H1 (cell line): ENCODE measurements around the gene EGFR. TPM values are rescaled to one million over a fixed set of nuclear protein-coding genes. Genes with fewer than 3 reads are reported as not detected.

Experiments
- CTCF ChIA-PET: fragments of 300-600 bp; sonication (Branson Sonifier 250); formaldehyde crosslinking; loops from one replicate; lab custom pipeline; 2021; ENCODE audit not compliant: partially characterized antibody; lab: Charles Lee
- POLR2A ChIA-PET: fragments of 300-600 bp; sonication (Branson Sonifier 250); formaldehyde crosslinking; loops from one replicate; lab custom pipeline; 2021; ENCODE audit warnings: inconsistent platforms; ENCODE audit not compliant: partially characterized antibody; lab: Charles Lee
- DNase-seq, 2 experiments: peaks; one replicate each; pipeline versions ENCODE4 v3.0.0 to v3.0.0-alpha.2; 2010 to 2022; ENCODE audit warnings: low spot score in 2 of 2, low read depth in 1 of 2, mixed read lengths in 1 of 2
- FAIRE-seq: peaks from 2 replicates; lab custom pipeline; 2011; peaks lifted over from hg19 to GRCh38; lab: Jason Lieb, UNC
- H2AFZ ChIP-seq: 2 replicates; pipeline ENCODE4 v1.8.1; 2012; ENCODE audit warnings: low read length, inconsistent platforms
- H2AK5ac ChIP-seq: 2 replicates; pipeline ENCODE4 v1.6.1; 2013; ENCODE audit warnings: low read depth, low read length
- H2BK120ac ChIP-seq: replicated peaks from 2 replicates; pipeline ENCODE3; 2013; ENCODE audit warnings: low read depth, low read length, inconsistent platforms
- H2BK12ac ChIP-seq: 2 replicates; pipeline ENCODE4 v1.6.1; 2013; ENCODE audit warnings: low read depth, low read length
- H2BK15ac ChIP-seq: 2 replicates; pipeline ENCODE4 v1.6.1; 2013; ENCODE audit warnings: low read length
- H2BK20ac ChIP-seq: 2 replicates; pipeline ENCODE4 v1.6.1; 2013; ENCODE audit warnings: low read length
- H2BK5ac ChIP-seq: 2 replicates; pipeline ENCODE4 v1.6.1; 2013; ENCODE audit warnings: low read depth, low read length
- H3K14ac ChIP-seq: 2 replicates; pipeline ENCODE4 v1.6.1; 2013; ENCODE audit warnings: inconsistent platforms; ENCODE audit not compliant: insufficient read length
- H3K18ac ChIP-seq: 2 replicates; pipeline ENCODE4 v1.6.1; 2013; ENCODE audit warnings: low read length; ENCODE audit errors: extremely low read depth
- H3K23ac ChIP-seq: 2 replicates; pipeline ENCODE4 v1.6.1; 2013; ENCODE audit warnings: inconsistent platforms; ENCODE audit not compliant: insufficient read length
- H3K23me2 ChIP-seq: 2 replicates; pipeline ENCODE4 v1.6.1; 2013; ENCODE audit warnings: low read depth, low read length
- H3K27ac ChIP-seq: 2 replicates; pipeline ENCODE4 v1.6.1; 2011; ENCODE audit warnings: low read depth, low read length, inconsistent platforms
- H3K27me3 ChIP-seq, 4 experiments: replicated peaks in 1 of 4; 1 replicate in 1 of 4; 2 replicates in 3 of 4; pipeline versions ENCODE4 v1.6.1 to v1.8.1; 2011 to 2013; ENCODE audit warnings: low read length in 3 of 4, mild to moderate bottlenecking in 3 of 4, inconsistent platforms in 2 of 4, mixed read lengths in 2 of 4, moderate library complexity in 1 of 4; ENCODE audit not compliant: control insufficient read depth in 3 of 4, insufficient read depth in 3 of 4; ENCODE audit errors: extremely low read depth in 1 of 4
- H3K36me3 ChIP-seq, 4 experiments: 2 replicates each; pipeline versions ENCODE4 v1.6.1 to v1.8.1; 2011 to 2013; ENCODE audit warnings: mild to moderate bottlenecking in 4 of 4, low read length in 3 of 4, moderate library complexity in 2 of 4, control low read depth in 1 of 4, inconsistent platforms in 1 of 4; ENCODE audit not compliant: insufficient read depth in 4 of 4, control insufficient read depth in 2 of 4
- H3K4ac ChIP-seq: replicated peaks from 2 replicates; pipeline ENCODE3; 2013; ENCODE audit warnings: low read length, low read depth, mixed read lengths, inconsistent platforms; ENCODE audit not compliant: insufficient read length
- H3K4me1 ChIP-seq, 4 experiments: replicated peaks in 1 of 4; 1 replicate in 1 of 4; 2 replicates in 3 of 4; pipeline versions ENCODE4 v1.6.1 to v1.8.1; 2011 to 2013; ENCODE audit warnings: low read length in 3 of 4, inconsistent platforms in 2 of 4, mixed read lengths in 1 of 4; ENCODE audit not compliant: insufficient read depth in 4 of 4, control insufficient read depth in 3 of 4
- H3K4me2 ChIP-seq, 2 experiments: 2 replicates each; pipeline versions ENCODE4 v1.6.1 to v1.8.1; 2011 to 2013; ENCODE audit warnings: low read depth in 2 of 2, low read length in 2 of 2, control low read depth in 1 of 2, inconsistent platforms in 1 of 2, mild to moderate bottlenecking in 1 of 2; ENCODE audit not compliant: insufficient read depth in 1 of 2
- H3K4me3 ChIP-seq, 4 experiments: fragments of 200-600, 300-600 bp in 1 of 4; sonication (generic), shearing (Covaris generic), sonication (Bioruptor Twin) in 1 of 4; 2 replicates each; pipeline versions ENCODE4 v1.5.1 to v1.8.1; 2011 to 2016; ENCODE audit warnings: low read length in 4 of 4, low read depth in 3 of 4, control low read depth in 2 of 4, inconsistent platforms in 2 of 4, mild to moderate bottlenecking in 2 of 4, mixed read lengths in 1 of 4, moderate library complexity in 1 of 4; ENCODE audit not compliant: insufficient read depth in 2 of 4; ENCODE audit errors: extremely low read depth in 1 of 4
- H3K56ac ChIP-seq: replicated peaks from 2 replicates; pipeline ENCODE3; 2013; ENCODE audit warnings: low read depth, mild to moderate bottlenecking, mixed read lengths, low read length, inconsistent platforms; ENCODE audit not compliant: insufficient read length
- H3K79me1 ChIP-seq: 2 replicates; pipeline ENCODE4 v1.6.1; 2013; ENCODE audit warnings: low read depth, low read length, control low read depth
- H3K79me2 ChIP-seq, 2 experiments: 2 replicates each; pipeline versions ENCODE4 v1.6.1 to v1.8.1; 2012 to 2013; ENCODE audit warnings: low read length in 2 of 2, mild to moderate bottlenecking in 2 of 2, inconsistent platforms in 1 of 2; ENCODE audit not compliant: insufficient read depth in 2 of 2, control insufficient read depth in 1 of 2
- H3K9ac ChIP-seq, 4 experiments: replicated peaks in 1 of 4; 1 replicate in 1 of 4; 2 replicates in 3 of 4; pipeline versions ENCODE4 v1.6.1 to v1.8.1; 2011 to 2013; ENCODE audit warnings: low read depth in 3 of 4, low read length in 3 of 4, control low read depth in 2 of 4, mild to moderate bottlenecking in 2 of 4, moderate library complexity in 2 of 4, inconsistent platforms in 1 of 4; ENCODE audit errors: extremely low read depth in 1 of 4
- H3K9me3 ChIP-seq, 2 experiments: 2 replicates each; pipeline versions ENCODE4 v1.6.1 to v1.8.1; 2012 to 2013; ENCODE audit warnings: mild to moderate bottlenecking in 2 of 2, moderate library complexity in 2 of 2, control low read depth in 1 of 2, inconsistent platforms in 1 of 2, low read depth in 1 of 2, low read length in 1 of 2, mixed read lengths in 1 of 2; ENCODE audit not compliant: insufficient read depth in 2 of 2
- H4K20me1 ChIP-seq, 2 experiments: replicated peaks in 1 of 2; 2 replicates each; pipeline versions ENCODE3 to v1.8.1; 2011 to 2013; ENCODE audit warnings: inconsistent platforms in 2 of 2, low read length in 2 of 2, mild to moderate bottlenecking in 1 of 2; ENCODE audit not compliant: insufficient read depth in 2 of 2, control insufficient read depth in 1 of 2
- H4K5ac ChIP-seq: 2 replicates; pipeline ENCODE4 v1.6.1; 2013; ENCODE audit warnings: low read length, low read depth, mixed read lengths, inconsistent platforms; ENCODE audit not compliant: insufficient read length
- H4K8ac ChIP-seq: 2 replicates; pipeline ENCODE4 v1.8.0; 2013; ENCODE audit warnings: mild to moderate bottlenecking, moderate library complexity, low read length, inconsistent platforms; ENCODE audit not compliant: insufficient read depth; ENCODE audit errors: extremely low read depth
- H4K91ac ChIP-seq: replicated peaks from 2 replicates; pipeline ENCODE3; 2013; ENCODE audit warnings: low read length, mixed read lengths, inconsistent platforms; ENCODE audit not compliant: insufficient read length
- EGR1 ChIP-seq: IDR thresholded peaks from 2 replicates; pipeline ENCODE4 v1.6.1; 2011; ENCODE audit warnings: low read depth, low read length, borderline replicate concordance
- KDM4A ChIP-seq: IDR thresholded peaks from one replicate; pipeline ENCODE4 v1.7.1; 2012; ENCODE audit warnings: low read depth, mild to moderate bottlenecking, moderate library complexity, low read length, inconsistent platforms; ENCODE audit not compliant: severe bottlenecking
- PHF8 ChIP-seq: fragments of 200-600 bp; sonication (generic); conservative IDR thresholded peaks from 2 replicates; pipeline ENCODE4 v1.7.1; 2012; ENCODE audit warnings: low read depth, mild to moderate bottlenecking, inconsistent platforms, low read length, moderate library complexity
- RAD21 ChIP-seq, 2 experiments: IDR thresholded peaks in 1 of 2; conservative IDR thresholded peaks in 1 of 2; 2 replicates each; pipeline ENCODE4 v1.6.1; 2011; ENCODE audit warnings: low read depth in 2 of 2, low read length in 2 of 2, improper control_type of control experiment in 1 of 2, inconsistent platforms in 1 of 2, mild to moderate bottlenecking in 1 of 2, moderate library complexity in 1 of 2
- SP4 ChIP-seq: IDR thresholded peaks from 2 replicates; pipeline ENCODE4 v1.6.1; 2012; ENCODE audit warnings: low read length, inconsistent platforms
- TAF7 ChIP-seq: optimal IDR thresholded peaks from 2 replicates; pipeline ENCODE3; 2011; ENCODE audit warnings: low read depth, mild to moderate bottlenecking, inconsistent platforms, low read length, moderate library complexity, borderline replicate concordance
- ZNF274 ChIP-seq: IDR thresholded peaks from 2 replicates; pipeline ENCODE4 v1.7.0; 2012; ENCODE audit warnings: low read length, borderline replicate concordance; ENCODE audit errors: extremely low read depth
- WGBS, 2 experiments: shearing (Covaris generic) in 1 of 2; methylation state at CpG; one replicate each; pipeline versions ENCODE4 v1.1.6 to v1.1.7; 2013 to 2015; ENCODE audit warnings: low lambda C conversion rate in 2 of 2, mixed read lengths in 2 of 2, inconsistent platforms in 1 of 2, low coverage in 1 of 2, missing lambda C conversion rate in 1 of 2; ENCODE audit not compliant: insufficient replicate concordance in 2 of 2, insufficient coverage in 1 of 2, insufficient read length in 1 of 2; ENCODE audit errors: extremely low coverage in 1 of 2, missing lambda C conversion rate in 1 of 2; 5-methylcytosine and 5-hydroxymethylcytosine counted together
- polyA plus RNA-seq, 7 experiments: library from polyadenylated mRNA; depleted of rRNA in 3 of 7; stranded (reverse) in 5 of 7; unstranded in 2 of 7; fragments of >200 nt in 5 of 7; fragments of 200-250 nt in 2 of 7; gene quantifications; 1 replicate in 5 of 7; 2 replicates in 1 of 7; 4 replicates in 1 of 7; pipeline versions ENCODE4 v1.2.1 to v1.2.3, GENCODE V29; 2011 to 2013; ENCODE audit warnings: missing spikeins in 2 of 7, mixed read lengths in 2 of 7
- total RNA-seq: library from RNA; stranded (reverse); fragmentation: NEBNext Ultra II Directional; extraction: Animal tissue kit (Norgen Biotek cat#: 25700); gene quantifications from 2 replicates; pipeline ENCODE4 v1.2.1, GENCODE V29; 2021

The EGFR gene
- total and polyA plus RNA-seq, 2 of the 8 experiments (the other 6 are each of a cell fraction or from before 2014, with no cell fraction given): 1.9 to 5.8 TPM

- Histone ChIP-seq H3K36me3 (no peaks in the 10 kb centered on the region), H3K4me1 (peaks cover 0 to 4% (median 1%) of the 10 kb centered on the region in 4 experiments; a peak in 4 of 7 replicates), H3K9ac (no peak overlapping the region), H2AK5ac (no peak overlapping the region), H3K18ac (no peak overlapping the region), H3K56ac (no peak overlapping the region), H4K20me1 (no peaks in the 10 kb centered on the region), H2BK120ac (no peak overlapping the region), H4K5ac (no peak overlapping the region), H2BK5ac (no peak overlapping the region), H4K8ac (no peak overlapping the region), H3K23me2 (no peaks in the 10 kb centered on the region; the same call in 1 of the 2 replicates), H3K27me3 (no peaks in the 10 kb centered on the region), H3K4me2 (no peak overlapping the region), H3K79me2 (no peaks in the 10 kb centered on the region), H2BK15ac (no peak overlapping the region), H3K23ac (no peak overlapping the region), H2BK12ac (no peak overlapping the region), H3K27ac (no peak overlapping the region), H3K4ac (no peak overlapping the region), H3K14ac (no peak overlapping the region), H3K4me3 (no peak overlapping the region), H2BK20ac (no peak overlapping the region), H3K9me3 (no peaks in the 10 kb centered on the region), H4K91ac (no peak overlapping the region), H3K79me1 (no peaks in the 10 kb centered on the region), H2AFZ (no peak overlapping the region)
- FAIRE-seq: no peak
- TF ChIP-seq PHF8: no peak
- no peak for TF ChIP-seq EGR1
- TF ChIP-seq RAD21 (IDR thresholded peaks at IDR 0.05 in 1 of 2, conservative IDR thresholded peaks at IDR 0.05 in 1 of 2; ENCODE audit: low read depth in 2 of 2, low read length in 2 of 2): no peak
- TF ChIP-seq KDM4A: no peak
- no peak for TF ChIP-seq ZNF274
- no peak for TF ChIP-seq TAF7
- TF ChIP-seq SP4: no peak
- ChIA-PET POLR2A (no interaction called here), CTCF (no interaction called here)
- DNase-seq: no peak
- WGBS, 2 experiments: 96% methylated on average over 2 of the region's 2 CpGs; no CpG with 5 or more reads in 1 of the 2 experiments
These were observed 65.5 kb downstream of the EGFR start for GRCh38 chr7:55084307-55084706.
